Progenitor cell of endocrine pancreas (in vitro differentiated cells): ENCODE measurements around the gene MYRIP. TPM values are rescaled to one million over a fixed set of nuclear protein-coding genes. Genes with fewer than 3 reads are reported as not detected.
"Not testable (repeated sequence)": the region's sequence is repeated elsewhere in the genome, so short reads cannot be mapped to it uniquely, and the experiment has no call there.

Experiments
- DNase-seq: peaks from one replicate; pipeline ENCODE4 v3.0.0; 2021; ENCODE audit warnings: low spot score; ENCODE audit not compliant: unreplicated experiment
- H3K27ac Mint-ChIP-seq: 2 replicates; pipeline ENCODE4 v1.8.0; 2021; ENCODE audit warnings: mild to moderate bottlenecking, moderate library complexity, mixed read lengths
- H3K27me3 Mint-ChIP-seq: 2 replicates; pipeline ENCODE4 v1.8.0; 2021; ENCODE audit warnings: mixed read lengths
- H3K36me3 Mint-ChIP-seq: 2 replicates; pipeline ENCODE4 v1.8.0; 2022; ENCODE audit warnings: mixed read lengths; ENCODE audit not compliant: insufficient read depth
- H3K4me1 Mint-ChIP-seq: 2 replicates; pipeline ENCODE4 v1.8.0; 2021; ENCODE audit warnings: low read depth, mixed read lengths
- H3K4me3 Mint-ChIP-seq: 2 replicates; pipeline ENCODE4 v1.8.0; 2021; ENCODE audit warnings: low read depth, mild to moderate bottlenecking, moderate library complexity, mixed read lengths
- H3K9me3 Mint-ChIP-seq: 2 replicates; pipeline ENCODE4 v1.8.0; 2021; ENCODE audit warnings: low read depth, mixed read lengths
- total RNA-seq: library from RNA; stranded (reverse); gene quantifications from 2 replicates; pipeline ENCODE4 v1.2.1, GENCODE V29; 2021
- TF ChIP-seq, protein P1 (sequence below): fragments of 200-600 bp; sonication (generic); IDR thresholded peaks from one replicate; pipeline ENCODE4 v1.5.0; 2021; ENCODE audit warnings: antibody characterized with exemption, mild to moderate bottlenecking; ENCODE audit not compliant: unreplicated experiment

MYRIP gene
- total RNA-seq, 1 donor from 2014 or later: 0.57 TPM

DNA sequence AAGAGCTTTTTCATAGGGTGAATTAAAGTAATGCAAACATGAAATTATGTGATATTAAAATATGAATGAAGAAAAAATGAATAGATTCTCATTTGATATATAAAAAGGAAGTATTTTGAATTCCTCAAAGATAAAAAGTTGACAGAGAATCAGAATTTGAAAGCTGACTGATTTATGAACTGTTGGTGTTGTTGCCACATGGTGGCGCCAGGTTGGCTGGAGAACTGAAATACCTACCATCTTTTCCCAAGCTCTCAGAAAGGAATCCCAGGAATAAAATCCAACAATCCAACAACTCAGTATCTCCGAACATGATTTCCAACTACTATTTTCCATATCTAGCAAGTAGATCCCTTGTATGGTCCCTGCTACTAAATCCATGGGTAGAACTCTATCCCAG is 3.1 kb downstream of the MYRIP start:
- no peaks in the 10 kb centered on the region for H3K36me3 Mint-ChIP-seq
- H3K27me3 Mint-ChIP-seq: peaks cover 60% of the 10 kb centered on the region
- no peaks in the 10 kb centered on the region for H3K9me3 Mint-ChIP-seq
- no peak overlapping the region for H3K4me3 Mint-ChIP-seq
- TF ChIP-seq, protein P1, sequence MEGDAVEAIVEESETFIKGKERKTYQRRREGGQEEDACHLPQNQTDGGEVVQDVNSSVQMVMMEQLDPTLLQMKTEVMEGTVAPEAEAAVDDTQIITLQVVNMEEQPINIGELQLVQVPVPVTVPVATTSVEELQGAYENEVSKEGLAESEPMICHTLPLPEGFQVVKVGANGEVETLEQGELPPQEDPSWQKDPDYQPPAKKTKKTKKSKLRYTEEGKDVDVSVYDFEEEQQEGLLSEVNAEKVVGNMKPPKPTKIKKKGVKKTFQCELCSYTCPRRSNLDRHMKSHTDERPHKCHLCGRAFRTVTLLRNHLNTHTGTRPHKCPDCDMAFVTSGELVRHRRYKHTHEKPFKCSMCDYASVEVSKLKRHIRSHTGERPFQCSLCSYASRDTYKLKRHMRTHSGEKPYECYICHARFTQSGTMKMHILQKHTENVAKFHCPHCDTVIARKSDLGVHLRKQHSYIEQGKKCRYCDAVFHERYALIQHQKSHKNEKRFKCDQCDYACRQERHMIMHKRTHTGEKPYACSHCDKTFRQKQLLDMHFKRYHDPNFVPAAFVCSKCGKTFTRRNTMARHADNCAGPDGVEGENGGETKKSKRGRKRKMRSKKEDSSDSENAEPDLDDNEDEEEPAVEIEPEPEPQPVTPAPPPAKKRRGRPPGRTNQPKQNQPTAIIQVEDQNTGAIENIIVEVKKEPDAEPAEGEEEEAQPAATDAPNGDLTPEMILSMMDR: peak; percentile 56
- peaks cover 14% of the 10 kb centered on the region for H3K4me1 Mint-ChIP-seq
- no peak overlapping the region for H3K27ac Mint-ChIP-seq
- no peak for DNase-seq

DNA sequence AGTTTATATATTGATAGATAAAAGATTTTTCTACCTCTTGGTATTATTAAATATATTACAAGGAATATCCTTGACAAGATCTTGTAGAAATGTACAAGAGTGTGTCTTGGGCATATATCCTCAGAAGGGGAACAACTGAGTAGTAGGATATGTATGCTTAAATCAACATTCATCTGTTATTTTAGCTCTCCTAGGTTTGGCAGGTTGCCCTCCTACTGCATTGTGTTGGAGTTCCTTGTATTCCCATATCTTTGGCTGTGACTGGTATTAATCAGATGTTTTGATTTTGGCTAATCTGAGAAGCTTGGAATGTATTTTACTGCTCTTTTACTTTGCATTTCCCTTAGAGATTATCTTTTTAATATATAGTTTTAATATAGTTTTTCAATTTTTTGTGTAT is 4.6 kb downstream of the MYRIP start:
- Mint-ChIP-seq H3K36me3 (no peaks in the 10 kb centered on the region), H3K4me3 (no peak overlapping the region), H3K27ac (no peak overlapping the region), H3K27me3 (peaks cover 45% of the 10 kb centered on the region), H3K9me3 (no peaks in the 10 kb centered on the region), H3K4me1 (peaks cover 11% of the 10 kb centered on the region)
- DNase-seq: no peak
- TF ChIP-seq, protein P1: no peak

DNA sequence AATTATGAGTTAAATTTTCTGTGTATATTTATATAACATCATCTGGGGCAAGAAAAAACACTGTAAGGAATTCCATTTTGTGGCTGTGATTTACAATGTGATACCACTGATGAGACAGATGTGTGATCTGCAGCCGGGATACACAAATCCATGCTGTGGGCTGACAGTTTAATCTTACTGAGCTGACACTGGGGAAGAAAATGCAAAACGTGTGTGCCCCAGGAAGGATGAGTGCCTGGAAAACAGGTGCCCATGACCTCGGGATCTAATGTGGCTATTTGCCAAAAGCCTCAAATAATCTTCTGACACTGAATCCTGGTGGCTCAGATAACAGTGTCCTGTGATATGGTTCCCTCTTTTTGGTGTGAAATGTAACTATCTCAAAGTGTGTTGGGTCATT is 10.5 kb downstream of the MYRIP start:
- Mint-ChIP-seq H3K4me1 (no peaks in the 10 kb centered on the region), H3K4me3 (no peak overlapping the region), H3K36me3 (no peaks in the 10 kb centered on the region), H3K9me3 (no peaks in the 10 kb centered on the region), H3K27ac (no peak overlapping the region), H3K27me3 (peaks cover 29% of the 10 kb centered on the region)
- no peak for DNase-seq
- TF ChIP-seq, protein P1: no peak

DNA sequence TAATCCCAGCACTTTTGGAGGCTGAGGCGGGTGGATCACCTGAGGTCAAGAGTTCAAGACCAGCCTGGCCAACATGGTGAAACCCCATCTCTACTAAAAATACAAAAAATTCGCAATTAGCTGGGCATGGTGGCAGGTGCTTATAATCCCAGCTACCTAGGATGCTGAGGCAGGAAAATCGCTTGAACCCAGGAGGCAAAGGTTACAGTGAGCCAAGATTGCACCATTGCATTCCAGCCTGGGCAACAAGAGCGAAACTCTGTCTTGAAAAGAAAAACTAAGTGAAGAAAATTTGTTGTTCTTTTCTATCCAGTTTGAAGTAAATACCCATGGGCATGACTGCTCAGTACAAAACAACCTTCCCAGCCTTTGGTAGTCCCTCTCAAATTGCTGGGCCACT is 24.4 kb downstream of the MYRIP start:
- not testable (repeated sequence) for DNase-seq, H3K27ac Mint-ChIP-seq, H3K4me3 Mint-ChIP-seq, H3K27me3 Mint-ChIP-seq, H3K36me3 Mint-ChIP-seq, H3K4me1 Mint-ChIP-seq
- H3K9me3 Mint-ChIP-seq: peaks cover 14% of the 10 kb centered on the region

DNA sequence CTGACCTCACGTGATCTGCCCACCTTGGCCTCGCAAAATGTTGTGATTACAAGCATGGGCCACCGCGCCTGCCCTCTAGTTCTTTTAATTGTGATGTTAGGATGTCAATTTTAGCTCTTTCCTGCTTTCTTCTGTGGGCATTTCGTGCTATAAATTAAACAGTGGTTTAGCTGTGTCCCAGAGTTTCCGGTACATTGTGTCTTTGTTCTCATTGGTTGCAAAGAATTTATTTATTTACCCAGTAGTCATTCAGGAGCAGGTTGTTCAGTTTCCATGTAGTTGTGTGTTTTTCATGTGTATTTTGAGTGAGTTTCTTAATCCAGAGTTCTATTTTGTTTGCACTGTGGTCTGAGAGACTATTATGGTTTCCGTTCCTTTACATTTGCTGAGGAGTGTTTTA is 30.1 kb downstream of the MYRIP start:
- no peak for DNase-seq
- Mint-ChIP-seq H3K4me3 (no peak overlapping the region), H3K4me1 (no peaks in the 10 kb centered on the region), H3K9me3 (peaks cover 14% of the 10 kb centered on the region), H3K27me3 (peaks cover 3% of the 10 kb centered on the region), H3K27ac (no peak overlapping the region), H3K36me3 (no peaks in the 10 kb centered on the region)
- TF ChIP-seq, protein P1: no peak

DNA sequence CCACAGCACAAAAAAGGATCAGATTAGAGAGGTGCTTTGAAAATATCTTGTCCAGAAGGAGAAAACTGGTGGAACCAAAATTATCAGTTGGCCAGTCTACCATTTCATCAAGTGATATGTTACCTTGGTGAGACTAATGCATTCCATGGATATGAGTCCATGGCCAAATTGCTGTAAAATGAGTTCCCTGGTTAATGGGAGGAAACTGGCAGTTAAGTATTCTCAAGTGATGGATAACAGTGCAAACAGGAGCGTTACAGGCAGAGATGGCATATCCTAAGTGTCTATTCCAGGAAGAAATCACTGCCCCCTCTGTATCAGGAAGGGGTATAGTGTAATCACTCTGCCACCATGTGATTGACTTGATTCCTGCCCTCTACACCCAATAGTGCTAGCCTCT is 34.0 kb downstream of the MYRIP start:
- TF ChIP-seq, protein P1: no peak
- H3K27me3 Mint-ChIP-seq: peaks cover 6% of the 10 kb centered on the region
- H3K4me1 Mint-ChIP-seq: no peaks in the 10 kb centered on the region
- H3K27ac Mint-ChIP-seq: no peak overlapping the region
- H3K4me3 Mint-ChIP-seq: no peak overlapping the region
- no peak for DNase-seq
- no peaks in the 10 kb centered on the region for H3K36me3 Mint-ChIP-seq
- H3K9me3 Mint-ChIP-seq: no peaks in the 10 kb centered on the region
